ENCODE results near the gene ANKRD36. TPM values are rescaled to one million over a fixed set of nuclear protein-coding genes. Genes with fewer than 3 reads are reported as not detected.
A peak's percentile ranks its signal among the peaks of the same experiment; 100 is the strongest.
"Not testable (repeated sequence)": the region's sequence is repeated elsewhere in the genome, so short reads cannot be mapped to it uniquely, and the experiment has no call there.

Gene ANKRD36
- total and polyA plus RNA-seq, 9 donors: 4.6 to 49.4 (median 31.1) TPM

GRCh38 chr2:97082206-97082605 lies 30.7 kb upstream of the ANKRD36 start:
- H3K36me3 ChIP-seq; H3K4me1 ChIP-seq (ENCODE audit: insufficient read depth); DNase-seq; intact Hi-C loops (cut with DNase I); H3K4me3 ChIP-seq; H3K27me3 ChIP-seq; H3K27ac ChIP-seq; H3K9me3 ChIP-seq: not testable (repeated sequence)
- WGBS, 3 donors: 14 to 38% (median 15%) methylated on average over 3 to 7 of the region's 9 CpGs

GRCh38 chr2:97083516-97083915 lies 29.4 kb upstream of the ANKRD36 start:
- DNase-seq; intact Hi-C loops (cut with DNase I); H3K9me3 ChIP-seq; H3K4me3 ChIP-seq; H3K36me3 ChIP-seq; H3K27me3 ChIP-seq; H3K27ac ChIP-seq; H3K4me1 ChIP-seq (ENCODE audit: insufficient read depth): not testable (repeated sequence)
- WGBS, 3 donors: 91 to 93% (median 92%) methylated on average over 7 of the region's 7 CpGs

DNA sequence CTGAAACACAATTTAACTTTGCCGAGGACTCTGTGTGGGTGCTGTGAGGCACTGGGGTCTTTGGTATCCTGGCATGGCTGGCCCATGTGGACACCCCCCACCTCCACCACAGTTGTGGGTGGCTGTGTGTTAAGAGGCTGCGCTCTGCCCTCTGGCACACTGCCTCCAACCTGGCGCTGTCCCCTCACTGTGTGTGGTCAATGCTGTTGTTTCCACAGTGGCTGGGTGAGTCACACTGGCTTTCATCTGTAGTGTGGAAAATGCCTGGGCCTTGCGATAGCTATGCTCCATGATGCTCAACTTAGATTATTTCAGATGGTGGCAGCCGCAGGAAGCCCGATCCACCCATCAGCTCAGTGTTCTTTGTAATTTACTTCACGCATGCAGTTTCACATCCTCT lies 27.9 kb upstream of the ANKRD36 start:
- H3K4me3 ChIP-seq; H3K27ac ChIP-seq; intact Hi-C loops (cut with DNase I); H3K4me1 ChIP-seq (ENCODE audit: insufficient read depth); DNase-seq; H3K36me3 ChIP-seq; H3K27me3 ChIP-seq; H3K9me3 ChIP-seq: not testable (repeated sequence)
- WGBS, 3 donors: 89 to 94% (median 89%) methylated on average over 2 of the region's 7 CpGs

DNA sequence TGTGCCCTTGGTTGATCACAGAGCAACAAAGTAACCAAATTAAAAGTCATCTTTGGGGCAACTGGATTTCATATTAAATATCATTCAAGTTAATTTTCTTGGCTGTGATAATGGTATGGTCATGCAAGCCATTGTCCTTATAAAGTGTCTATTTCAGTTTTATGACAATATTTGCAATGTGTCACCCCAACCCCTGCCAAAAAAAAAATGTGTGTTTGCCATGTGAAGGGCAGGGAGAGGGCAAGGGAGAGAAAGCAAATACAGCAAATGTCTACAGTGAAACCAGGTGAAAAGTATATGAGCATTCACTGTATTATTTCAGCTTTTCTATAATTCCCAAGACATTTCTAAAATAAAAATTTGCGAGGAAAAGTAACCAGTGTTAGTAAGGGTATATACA lies 24.2 kb upstream of the ANKRD36 start:
- DNase-seq; H3K9me3 ChIP-seq; H3K27ac ChIP-seq; H3K4me1 ChIP-seq (ENCODE audit: insufficient read depth); H3K27me3 ChIP-seq; intact Hi-C loops (cut with DNase I); H3K36me3 ChIP-seq; H3K4me3 ChIP-seq: not testable (repeated sequence)
- WGBS, 3 donors: 93 to 95% (median 95%) methylated on average over 1 of the region's 1 CpG

- H3K9me3 ChIP-seq; intact Hi-C loops (cut with DNase I); H3K36me3 ChIP-seq; H3K4me1 ChIP-seq (ENCODE audit: insufficient read depth); H3K27ac ChIP-seq; DNase-seq; H3K27me3 ChIP-seq; H3K4me3 ChIP-seq: not testable (repeated sequence)
- 85 to 100% (median 95%) methylated on average over 2 of the region's 2 CpGs for WGBS, 3 donors
Observed at GRCh38 chr2:97092946-97093345, 20.0 kb upstream of the ANKRD36 start.

DNA sequence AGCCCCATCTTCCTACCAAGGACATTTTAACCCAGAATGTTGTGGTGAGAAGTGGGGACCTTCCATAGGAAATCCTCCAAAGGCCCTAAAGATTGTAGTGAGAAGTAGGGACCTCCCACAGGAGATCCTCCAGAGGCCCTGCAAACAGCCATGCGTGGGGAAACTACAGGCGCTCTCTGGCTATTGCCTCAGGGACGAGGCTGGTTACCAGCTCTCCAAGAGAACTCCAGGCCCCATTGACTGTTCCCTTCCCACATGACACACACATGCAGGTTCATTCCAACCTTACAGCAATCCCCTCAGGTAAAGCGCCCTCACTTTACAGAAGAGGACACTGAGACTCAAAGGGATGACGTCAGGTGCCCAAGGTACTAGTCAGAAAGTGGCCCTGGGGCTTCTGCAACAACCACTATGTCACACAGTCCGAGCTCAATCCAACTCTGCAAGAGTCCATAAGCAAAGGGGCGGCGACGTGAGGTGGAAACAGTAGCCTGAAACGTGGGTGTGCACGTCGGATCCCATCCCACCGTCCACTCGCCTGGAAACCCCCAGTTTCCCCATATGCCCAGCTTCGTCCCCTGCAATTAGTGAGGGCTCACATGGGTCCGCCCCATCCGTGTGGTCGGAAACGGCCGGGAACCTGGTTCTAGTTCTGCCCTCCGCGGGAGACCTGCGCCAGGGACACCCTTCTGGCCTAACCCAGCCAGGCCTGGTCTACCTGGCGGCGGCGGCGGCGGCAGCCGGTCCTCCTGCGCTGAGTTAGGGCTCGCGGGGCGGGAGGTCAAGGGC lies 18.8 kb upstream of the ANKRD36 start:
- peak overlapping the region in 1 of 2 donors; percentile 49 for H3K27ac ChIP-seq
- WGBS, 3 donors: 62 to 74% (median 70%) methylated on average over 3 to 5 of the region's 33 CpGs
- H3K27me3 ChIP-seq; H3K4me1 ChIP-seq (ENCODE audit: insufficient read depth); intact Hi-C loops (cut with DNase I); H3K9me3 ChIP-seq; H3K36me3 ChIP-seq: not testable (repeated sequence)
- peak overlapping the region; percentile 40 for H3K4me3 ChIP-seq
- peak in 1 of 5 donors; percentile 46 for DNase-seq

DNA sequence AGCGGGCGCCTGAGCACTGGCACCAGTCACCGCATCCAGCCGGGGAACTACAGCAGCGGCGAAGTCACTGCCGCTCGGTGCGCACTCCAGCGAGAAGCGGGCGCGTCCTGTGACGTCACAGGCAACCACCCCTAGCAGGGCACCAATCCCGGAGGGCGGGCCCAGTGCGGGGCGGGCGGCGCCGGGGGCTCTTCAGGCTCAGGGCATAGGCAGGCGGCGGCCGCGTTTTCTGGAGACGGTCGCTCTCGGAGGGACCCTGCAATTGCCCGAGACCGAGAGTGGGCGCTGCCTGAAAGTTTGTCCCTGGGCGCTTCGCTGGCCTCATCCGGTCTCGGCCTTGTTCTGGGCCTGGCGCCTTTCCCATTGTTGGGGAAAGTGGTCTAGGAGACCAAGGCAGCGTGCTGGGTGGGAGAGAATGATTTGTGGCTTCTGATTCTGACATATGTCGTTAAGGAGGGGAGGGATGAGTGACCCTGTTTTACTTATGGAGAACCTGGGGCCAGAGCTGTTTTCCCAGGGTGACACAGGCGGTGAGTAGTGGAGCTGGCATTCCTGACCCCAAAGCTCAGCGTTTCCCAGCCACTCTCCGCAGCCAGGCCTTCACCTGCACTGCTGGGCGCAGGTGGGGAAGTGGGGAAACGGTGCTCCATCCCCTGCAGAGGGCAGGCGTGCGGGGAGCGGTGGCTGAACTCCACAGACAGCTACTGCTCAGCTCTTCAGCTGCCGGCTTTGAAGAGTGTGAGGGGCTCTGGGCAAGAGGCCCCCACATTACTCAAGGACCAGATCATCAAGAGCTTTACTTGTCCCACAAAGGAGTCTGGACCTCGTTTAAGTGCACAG lies 18.0 kb upstream of the ANKRD36 start, which contains the start of gene FAHD2B:
FAHD2B (minus strand) TSS at position 111 of the 840 bp plus-strand sequence. CDS start 3,176 bp downstream, outside the sequence.
- intact Hi-C loops (cut with DNase I); H3K27me3 ChIP-seq; H3K9me3 ChIP-seq; H3K4me1 ChIP-seq (ENCODE audit: insufficient read depth); H3K36me3 ChIP-seq: not testable (repeated sequence)
- Histone ChIP-seq H3K4me3 (peak within 1 kb of the TSS; percentile 40), H3K27ac (peak within 1 kb of the TSS; percentile 49 to 82)
- WGBS, 3 donors: 3 to 8% (median 6%) methylated on average over 10 to 40 of the region's 48 CpGs
- DNase-seq: peak; percentile 82 to 89 (median 88)

DNA sequence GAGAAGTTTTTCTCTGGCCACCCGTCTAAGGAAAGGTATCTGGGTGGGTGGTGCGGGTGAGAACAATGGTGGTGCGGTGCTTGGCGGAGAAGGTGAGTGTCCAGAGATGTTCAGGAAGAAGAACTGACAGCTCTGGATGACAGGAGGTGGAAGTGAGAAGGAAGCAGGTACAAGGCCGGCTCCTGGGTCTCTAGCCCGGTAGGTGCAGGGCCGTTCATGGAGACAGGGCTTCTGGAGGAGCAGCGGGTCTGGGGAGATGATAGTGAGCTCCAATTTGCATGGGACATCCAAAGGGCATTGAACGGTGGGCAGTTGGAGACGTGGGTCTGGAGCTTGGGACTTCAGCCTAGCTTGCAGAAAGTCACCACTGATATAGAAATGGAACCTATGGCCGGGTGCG lies 17.3 kb upstream of the ANKRD36 start:
- 77 to 83% (median 83%) methylated on average over 12 of the region's 12 CpGs for WGBS, 3 donors
- no peaks in the 10 kb centered on the region for H3K36me3 ChIP-seq
- H3K4me3 ChIP-seq: no peak overlapping the region
- no peaks in the 10 kb centered on the region for H3K27me3 ChIP-seq
- H3K27ac ChIP-seq: peak overlapping the region in 1 of 2 donors; percentile 82
- TF ChIP-seq EP300 (IDR thresholded peaks at IDR 0.05): no peak
- H3K9me3 ChIP-seq: no peaks in the 10 kb centered on the region
- no peak for DNase-seq
- intact Hi-C loops (cut with DNase I): no loop called here
- peaks cover 6% of the 10 kb centered on the region for H3K4me1 ChIP-seq (ENCODE audit: insufficient read depth)

- H3K4me1 ChIP-seq (ENCODE audit: insufficient read depth); DNase-seq; H3K27ac ChIP-seq; intact Hi-C loops (cut with DNase I); H3K27me3 ChIP-seq; H3K36me3 ChIP-seq; H3K9me3 ChIP-seq; H3K4me3 ChIP-seq: not testable (repeated sequence)
- WGBS, 3 donors: 79 to 82% (median 82%) methylated on average over 3 of the region's 3 CpGs
Observed at GRCh38 chr2:97098786-97099372, 14.1 kb upstream of the ANKRD36 start.

GRCh38 chr2:97106878-97107277 lies 6.1 kb upstream of the ANKRD36 start:
- intact Hi-C loops (cut with DNase I); DNase-seq; H3K9me3 ChIP-seq; H3K4me1 ChIP-seq (ENCODE audit: insufficient read depth); H3K27me3 ChIP-seq; H3K27ac ChIP-seq; H3K36me3 ChIP-seq; H3K4me3 ChIP-seq: not testable (repeated sequence)
- WGBS, 3 donors: 87 to 90% (median 88%) methylated on average over 2 of the region's 2 CpGs

DNA sequence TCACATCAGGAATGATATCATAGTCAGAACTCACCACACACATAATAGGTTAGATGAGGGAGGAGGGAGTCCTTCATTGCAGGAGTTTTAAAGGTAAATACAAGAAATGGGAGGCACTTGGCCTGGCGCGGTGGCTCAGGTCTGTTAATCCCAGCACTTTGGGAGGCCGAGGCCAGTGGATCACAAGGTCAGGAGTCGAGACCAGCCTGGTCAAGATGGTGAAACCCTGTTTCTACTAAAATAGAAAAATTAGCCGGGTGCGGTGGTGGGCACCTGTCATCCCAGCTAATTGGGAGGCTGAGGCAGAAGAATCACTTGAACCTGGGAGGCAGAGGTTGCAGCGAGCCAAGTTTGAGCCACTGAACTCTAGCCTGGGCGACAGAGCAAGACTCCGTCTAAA lies 1.7 kb upstream of the ANKRD36 start:
- H3K4me3 ChIP-seq; H3K4me1 ChIP-seq (ENCODE audit: insufficient read depth); H3K36me3 ChIP-seq; H3K27me3 ChIP-seq; intact Hi-C loops (cut with DNase I); DNase-seq; H3K27ac ChIP-seq; H3K9me3 ChIP-seq: not testable (repeated sequence)
- 78 to 91% (median 91%) methylated on average over 9 of the region's 9 CpGs for whole genome bisulfite sequencing, 3 donors
